ENCODE data around the gene SYT14.

Gene SYT14

GRCh38 chr1:210124736-210125135, 186.7 kb downstream of the SYT14 start:
- no peak for DNase-seq (ENCODE audit: extremely low spot score)
- ChIA-PET CTCF (no interaction called here), POLR2A (no interaction called here)
- TF ChIP-seq SP1 (IDR thresholded peaks at IDR 0.05) (no peak), FOXA1 (IDR thresholded peaks at IDR 0.05) (no peak), FOXM1 (IDR thresholded peaks at IDR 0.05; ENCODE audit: borderline replicate concordance) (no peak), HDGF (IDR thresholded peaks at IDR 0.05; ENCODE audit: borderline replicate concordance) (no peak), ARNT (IDR thresholded peaks at IDR 0.05) (no peak), BHLHE40 (IDR thresholded peaks at IDR 0.05; ENCODE audit: borderline replicate concordance) (no peak), PKNOX1 (IDR thresholded peaks at IDR 0.05) (no peak), TARDBP (IDR thresholded peaks at IDR 0.05) (no peak), SUZ12 (IDR thresholded peaks at IDR 0.05) (no peak), L3MBTL2 (conservative IDR thresholded peaks at IDR 0.05) (no peak), NFRKB (IDR thresholded peaks at IDR 0.05) (no peak), ELF4 (IDR thresholded peaks at IDR 0.05) (no peak), LEF1 (IDR thresholded peaks at IDR 0.05; ENCODE audit: borderline replicate concordance) (no peak)

- ChIA-PET CTCF (no interaction called here), POLR2A (no interaction called here)
- no peak for TF ChIP-seq FOXK2 (IDR thresholded peaks at IDR 0.05)
- no peak for TF ChIP-seq HDGF (IDR thresholded peaks at IDR 0.05; ENCODE audit: borderline replicate concordance)
- TF ChIP-seq FOXM1 (IDR thresholded peaks at IDR 0.05; ENCODE audit: borderline replicate concordance) = no peak
- no peak for TF ChIP-seq LEF1 (IDR thresholded peaks at IDR 0.05; ENCODE audit: borderline replicate concordance)
- TF ChIP-seq NFRKB (IDR thresholded peaks at IDR 0.05) = no peak
- no peak for TF ChIP-seq SUZ12 (IDR thresholded peaks at IDR 0.05)
- no peak for TF ChIP-seq PKNOX1 (IDR thresholded peaks at IDR 0.05)
- TF ChIP-seq TARDBP (IDR thresholded peaks at IDR 0.05) = no peak
- no peak for TF ChIP-seq ARNT (IDR thresholded peaks at IDR 0.05)
- no peak for TF ChIP-seq ZNF384 (IDR thresholded peaks at IDR 0.05)
- TF ChIP-seq ELF4 (IDR thresholded peaks at IDR 0.05) = no peak
- no peak for TF ChIP-seq SP1 (IDR thresholded peaks at IDR 0.05)
- TF ChIP-seq CTBP1 (IDR thresholded peaks at IDR 0.05; ENCODE audit: borderline replicate concordance) = no peak
- no peak for TF ChIP-seq L3MBTL2 (conservative IDR thresholded peaks at IDR 0.05)
- no peak for DNase-seq (ENCODE audit: extremely low spot score)
Observed at GRCh38 chr1:210125143-210125542, 187.1 kb downstream of the SYT14 start.

GRCh38 chr1:210129092-210129491, 191.1 kb downstream of the SYT14 start:
- DNase-seq (ENCODE audit: extremely low spot score) = no peak
- CTCF ChIA-PET = no interaction called here
- POLR2A ChIA-PET = no interaction called here
- TF ChIP-seq PKNOX1 (IDR thresholded peaks at IDR 0.05) = no peak
- no peak for TF ChIP-seq SUZ12 (IDR thresholded peaks at IDR 0.05)
- no peak for TF ChIP-seq NFRKB (IDR thresholded peaks at IDR 0.05)
- no peak for TF ChIP-seq FOXA1 (IDR thresholded peaks at IDR 0.05)
- no peak for TF ChIP-seq BHLHE40 (IDR thresholded peaks at IDR 0.05; ENCODE audit: borderline replicate concordance)

GRCh38 chr1:210129759-210130158, 191.7 kb downstream of the SYT14 start:
- ChIA-PET CTCF (no interaction called here), POLR2A (no interaction called here)
- no peak for TF ChIP-seq FOXA1 (IDR thresholded peaks at IDR 0.05)
- TF ChIP-seq HDGF (IDR thresholded peaks at IDR 0.05; ENCODE audit: borderline replicate concordance) = no peak
- no peak for TF ChIP-seq SUZ12 (IDR thresholded peaks at IDR 0.05)
- TF ChIP-seq ELF4 (IDR thresholded peaks at IDR 0.05) = no peak
- TF ChIP-seq SP1 (IDR thresholded peaks at IDR 0.05) = no peak
- no peak for TF ChIP-seq PKNOX1 (IDR thresholded peaks at IDR 0.05)
- TF ChIP-seq CTBP1 (IDR thresholded peaks at IDR 0.05; ENCODE audit: borderline replicate concordance) = no peak
- no peak for TF ChIP-seq NFRKB (IDR thresholded peaks at IDR 0.05)
- no peak for TF ChIP-seq BHLHE40 (IDR thresholded peaks at IDR 0.05; ENCODE audit: borderline replicate concordance)
- no peak for TF ChIP-seq ZNF384 (IDR thresholded peaks at IDR 0.05)
- no peak for TF ChIP-seq FOXK2 (IDR thresholded peaks at IDR 0.05)
- no peak for TF ChIP-seq ARNT (IDR thresholded peaks at IDR 0.05)
- TF ChIP-seq LEF1 (IDR thresholded peaks at IDR 0.05; ENCODE audit: borderline replicate concordance) = no peak
- no peak for TF ChIP-seq TARDBP (IDR thresholded peaks at IDR 0.05)
- no peak for TF ChIP-seq FOXM1 (IDR thresholded peaks at IDR 0.05; ENCODE audit: borderline replicate concordance)
- TF ChIP-seq L3MBTL2 (conservative IDR thresholded peaks at IDR 0.05) = no peak
- DNase-seq (ENCODE audit: extremely low spot score) = no peak

GRCh38 chr1:210132582-210132981, 194.6 kb downstream of the SYT14 start:
- POLR2A ChIA-PET = no interaction called here
- CTCF ChIA-PET = interaction anchor here (1.2 kb wide), 1 partner anchor 178 kb away, joined by 4 read pairs; no protein-coding TSS in a partner anchor
- peak; percentile 27 for DNase-seq (ENCODE audit: extremely low spot score)
- no peak for TF ChIP-seq ARNT (IDR thresholded peaks at IDR 0.05)
- TF ChIP-seq ELF4 (IDR thresholded peaks at IDR 0.05) = no peak
- TF ChIP-seq FOXA1 (IDR thresholded peaks at IDR 0.05) = no peak
- TF ChIP-seq L3MBTL2 (conservative IDR thresholded peaks at IDR 0.05) = no peak
- no peak for TF ChIP-seq SUZ12 (IDR thresholded peaks at IDR 0.05)
- no peak for TF ChIP-seq HDGF (IDR thresholded peaks at IDR 0.05; ENCODE audit: borderline replicate concordance)
- TF ChIP-seq FOXK2 (IDR thresholded peaks at IDR 0.05) = no peak
- no peak for TF ChIP-seq SP1 (IDR thresholded peaks at IDR 0.05)
- TF ChIP-seq ZNF384 (IDR thresholded peaks at IDR 0.05) = no peak

Measured in HEK293T (cell line).